H1 (cell line): Measurements from ENCODE around the gene CHRNA9. TPM values are rescaled to one million over a fixed set of nuclear protein-coding genes. Genes with fewer than 3 reads are reported as not detected.

Experiments used
- KDM5A ChIP-seq: fragments of 200-600 bp; IDR thresholded peaks from 2 replicates; pipeline ENCODE4 v1.7.1; 2012; ENCODE audit warnings: mild to moderate bottlenecking, low read length, inconsistent platforms, mixed read lengths
- USF2 ChIP-seq: IDR thresholded peaks from 2 replicates; pipeline ENCODE4 v1.6.1; 2011; ENCODE audit warnings: low read length, improper control_type of control experiment
- polyA plus RNA-seq, 7 experiments: library from polyadenylated mRNA; depleted of rRNA in 3 of 7; stranded (reverse) in 5 of 7; unstranded in 2 of 7; fragments of >200 nt in 5 of 7; fragments of 200-250 nt in 2 of 7; gene quantifications; 1 replicate in 5 of 7; 2 replicates in 1 of 7; 4 replicates in 1 of 7; pipeline versions ENCODE4 v1.2.1 to v1.2.3, GENCODE V29; 2011 to 2013; ENCODE audit warnings: missing spikeins in 2 of 7, mixed read lengths in 2 of 7
- total RNA-seq: library from RNA; stranded (reverse); fragmentation: NEBNext Ultra II Directional; extraction: Animal tissue kit (Norgen Biotek cat#: 25700); gene quantifications from 2 replicates; pipeline ENCODE4 v1.2.1, GENCODE V29; 2021

The CHRNA9 gene
- total and polyA plus RNA-seq, 2 of the 8 experiments (the other 6 are each of a cell fraction or from before 2014, with no cell fraction given), result 1.4 to 3.3 TPM

- TF ChIP-seq KDM5A (no peak), USF2 (no peak)
- TF ChIP-seq, all 59 proteins: peak for 0
Observed at GRCh38 chr4:40380647-40381046, 45.5 kb downstream of the CHRNA9 start (continued).
